PC-3 (cell line): Measurements from ENCODE around the gene NRSN2.

ENCODE experiments used
- EZH2 ChIP-seq: fragments of 300-600 bp; sonication (generic); IDR thresholded peaks from one replicate; pipeline ENCODE4 v1.6.1; 2017; ENCODE audit warnings: antibody characterized with exemption, mild to moderate bottlenecking, low read length; ENCODE audit not compliant: unreplicated experiment
- EZH2phosphoT487 ChIP-seq: fragments of 300-600 bp; sonication (generic); IDR thresholded peaks from 2 replicates; pipeline ENCODE4 v1.6.1; 2018; ENCODE audit warnings: mild to moderate bottlenecking, antibody characterized with exemption, low read length, borderline replicate concordance
- TF ChIP-seq, protein P1 (sequence below): fragments of 300-600 bp; sonication (generic); conservative IDR thresholded peaks from 2 replicates; pipeline ENCODE4 v1.5.1; 2017; ENCODE audit warnings: antibody characterized with exemption, low read depth, mild to moderate bottlenecking, low read length

DNA sequence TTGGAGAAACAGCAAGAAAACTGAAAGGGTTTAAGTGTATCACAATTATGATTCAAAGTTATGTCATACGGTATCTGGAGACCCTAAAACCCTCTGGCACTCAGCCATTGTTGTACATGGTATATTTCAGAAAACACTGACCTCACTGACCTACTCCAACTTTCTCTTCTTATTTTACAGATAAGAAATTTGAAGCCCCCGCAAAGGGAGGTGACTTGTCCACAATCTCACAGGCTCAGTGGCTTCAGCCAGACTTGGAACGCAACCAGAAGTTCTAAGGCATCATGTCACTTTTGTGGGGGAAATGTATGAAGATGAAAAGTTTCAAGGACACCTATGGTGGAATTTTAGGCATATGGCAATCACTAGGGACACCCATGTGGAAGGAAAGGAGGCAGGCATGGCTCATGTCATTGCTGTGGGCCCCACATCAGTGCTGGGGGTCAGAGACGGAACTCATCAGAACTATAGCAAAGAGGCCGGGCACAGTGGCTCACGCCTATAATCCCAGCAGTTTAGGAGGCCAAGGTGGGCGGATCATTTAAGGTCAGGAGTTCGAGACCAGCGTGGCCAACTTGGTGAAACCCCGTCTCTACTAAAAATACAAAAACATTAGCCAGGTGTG lies 28.5 kb downstream of the NRSN2 start:
- TF ChIP-seq EZH2phosphoT487 (no peak), EZH2 (no peak)
- TF ChIP-seq, protein P1, sequence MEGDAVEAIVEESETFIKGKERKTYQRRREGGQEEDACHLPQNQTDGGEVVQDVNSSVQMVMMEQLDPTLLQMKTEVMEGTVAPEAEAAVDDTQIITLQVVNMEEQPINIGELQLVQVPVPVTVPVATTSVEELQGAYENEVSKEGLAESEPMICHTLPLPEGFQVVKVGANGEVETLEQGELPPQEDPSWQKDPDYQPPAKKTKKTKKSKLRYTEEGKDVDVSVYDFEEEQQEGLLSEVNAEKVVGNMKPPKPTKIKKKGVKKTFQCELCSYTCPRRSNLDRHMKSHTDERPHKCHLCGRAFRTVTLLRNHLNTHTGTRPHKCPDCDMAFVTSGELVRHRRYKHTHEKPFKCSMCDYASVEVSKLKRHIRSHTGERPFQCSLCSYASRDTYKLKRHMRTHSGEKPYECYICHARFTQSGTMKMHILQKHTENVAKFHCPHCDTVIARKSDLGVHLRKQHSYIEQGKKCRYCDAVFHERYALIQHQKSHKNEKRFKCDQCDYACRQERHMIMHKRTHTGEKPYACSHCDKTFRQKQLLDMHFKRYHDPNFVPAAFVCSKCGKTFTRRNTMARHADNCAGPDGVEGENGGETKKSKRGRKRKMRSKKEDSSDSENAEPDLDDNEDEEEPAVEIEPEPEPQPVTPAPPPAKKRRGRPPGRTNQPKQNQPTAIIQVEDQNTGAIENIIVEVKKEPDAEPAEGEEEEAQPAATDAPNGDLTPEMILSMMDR: no peak
